ENCODE measurements around the gene TMEM109.

The TMEM109 gene

GRCh38 chr11:60913793-60914632 is at the start of gene TMEM109:
Gene TMEM109, plus strand, starts transcription at chr11:60914158. Its CDS starts 5,536 bp downstream, at chr11:60919694.
- DNase-seq (ENCODE audit: low read depth): peak; percentile 56

GRCh38 chr11:60864856-60865513 is 49.0 kb upstream of the TMEM109 start:
- no peak for DNase-seq (ENCODE audit: low read depth)

GRCh38 chr11:60866911-60867870 is 46.8 kb upstream of the TMEM109 start, which contains the start of gene ZP1:
Gene ZP1, plus strand, starts transcription at chr11:60867542. Its CDS starts 20 bp downstream, at chr11:60867562.
- DNase-seq (ENCODE audit: low read depth): no peak

GRCh38 chr11:60867871-60868681 is 45.9 kb upstream of the TMEM109 start:
- no peak for DNase-seq (ENCODE audit: low read depth)

GRCh38 chr11:60868682-60869450 is 45.1 kb upstream of the TMEM109 start:
- DNase-seq (ENCODE audit: low read depth): no peak

GRCh38 chr11:60869451-60869825 is 44.5 kb upstream of the TMEM109 start:
- DNase-seq (ENCODE audit: low read depth): no peak

- no peak for DNase-seq (ENCODE audit: low read depth)
Measured at GRCh38 chr11:60870276-60870675, 43.7 kb upstream of the TMEM109 start.

- no peak for DNase-seq (ENCODE audit: low read depth)
Measured at GRCh38 chr11:60870733-60871377, 43.1 kb upstream of the TMEM109 start.

- no peak for DNase-seq (ENCODE audit: low read depth)
Measured at GRCh38 chr11:60871378-60872061, 42.4 kb upstream of the TMEM109 start.

GRCh38 chr11:60872124-60872960 is 41.6 kb upstream of the TMEM109 start:
- DNase-seq (ENCODE audit: low read depth): no peak

- DNase-seq (ENCODE audit: low read depth): peak; percentile 74
Measured at GRCh38 chr11:60872961-60873524, 40.9 kb upstream of the TMEM109 start.

- DNase-seq (ENCODE audit: low read depth): no peak
Measured at GRCh38 chr11:60873533-60873932, 40.4 kb upstream of the TMEM109 start.

GRCh38 chr11:60874421-60875365 is 39.3 kb upstream of the TMEM109 start:
- DNase-seq (ENCODE audit: low read depth): no peak

GRCh38 chr11:60875366-60876167 is 38.4 kb upstream of the TMEM109 start:
- no peak for DNase-seq (ENCODE audit: low read depth)

- no peak for DNase-seq (ENCODE audit: low read depth)
Measured at GRCh38 chr11:60876168-60876485, 37.8 kb upstream of the TMEM109 start.
